HUES6 (cell line): ENCODE results near the gene PLTP.

Source experiments
- H3K27ac ChIP-seq: 2 replicates; pipeline ENCODE4 v1.7.0; 2013; ENCODE audit warnings: low read depth, mild to moderate bottlenecking, low read length, inconsistent platforms
- H3K27me3 ChIP-seq: 2 replicates; pipeline ENCODE4 v1.6.1; 2013; ENCODE audit warnings: low read length; ENCODE audit not compliant: control insufficient read depth, insufficient read depth
- H3K36me3 ChIP-seq: 2 replicates; pipeline ENCODE4 v1.6.1; 2013; ENCODE audit warnings: low read length; ENCODE audit not compliant: control insufficient read depth, insufficient read depth
- H3K4me1 ChIP-seq: 2 replicates; pipeline ENCODE4 v1.6.1; 2013; ENCODE audit warnings: low read length; ENCODE audit not compliant: control insufficient read depth, insufficient read depth
- H3K4me3 ChIP-seq: 2 replicates; pipeline ENCODE4 v1.5.1; 2013; ENCODE audit warnings: low read depth, low read length
- H3K9ac ChIP-seq: one replicate; pipeline ENCODE4 v1.6.1; 2013; ENCODE audit warnings: mild to moderate bottlenecking, low read length
- H3K9me3 ChIP-seq: 2 replicates; pipeline ENCODE4 v1.6.1; 2013; ENCODE audit warnings: low read depth, low read length; ENCODE audit not compliant: control insufficient read depth, insufficient read depth

The PLTP gene

DNA sequence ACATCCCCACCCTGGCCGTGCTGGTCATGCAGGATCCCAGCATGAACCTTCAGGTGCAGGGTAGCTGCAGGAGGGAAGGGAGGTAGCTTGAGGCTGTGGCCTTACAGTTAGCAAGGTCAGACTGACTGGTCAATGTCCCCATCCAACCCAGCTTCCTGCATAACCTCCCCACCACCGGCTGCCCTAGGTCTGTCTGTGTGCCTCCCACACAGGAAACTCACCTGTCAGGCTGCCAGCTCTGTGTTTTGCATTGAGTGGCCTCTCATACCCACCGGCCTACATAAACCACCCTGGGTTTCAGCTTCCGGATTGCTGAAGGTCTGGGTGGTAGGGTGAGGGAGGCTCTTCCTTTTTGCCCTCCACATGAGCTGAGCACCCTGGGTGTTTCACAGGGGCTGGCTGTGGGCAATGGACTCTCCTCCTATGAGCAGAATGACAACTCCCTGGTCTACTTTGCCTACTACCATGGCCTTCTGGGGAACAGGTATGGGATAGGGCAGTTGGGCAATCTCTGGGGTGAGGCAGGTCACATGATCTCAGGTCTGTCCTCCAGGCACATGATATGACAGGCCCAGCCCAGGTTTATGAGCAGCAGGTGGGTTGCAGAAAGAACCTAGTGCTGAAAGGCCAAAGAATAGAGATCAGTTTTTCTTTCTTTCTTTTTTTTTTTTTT lies 19.0 kb downstream of the PLTP start:
- no peak overlapping the region for H3K27ac ChIP-seq
- H3K4me1 ChIP-seq: no peaks in the 10 kb centered on the region
- peaks cover 43% of the 10 kb centered on the region for H3K36me3 ChIP-seq
- H3K4me3 ChIP-seq: no peak overlapping the region
- H3K27me3 ChIP-seq: no peaks in the 10 kb centered on the region
- H3K9ac ChIP-seq: no peak overlapping the region
- H3K9me3 ChIP-seq: no peaks in the 10 kb centered on the region

DNA sequence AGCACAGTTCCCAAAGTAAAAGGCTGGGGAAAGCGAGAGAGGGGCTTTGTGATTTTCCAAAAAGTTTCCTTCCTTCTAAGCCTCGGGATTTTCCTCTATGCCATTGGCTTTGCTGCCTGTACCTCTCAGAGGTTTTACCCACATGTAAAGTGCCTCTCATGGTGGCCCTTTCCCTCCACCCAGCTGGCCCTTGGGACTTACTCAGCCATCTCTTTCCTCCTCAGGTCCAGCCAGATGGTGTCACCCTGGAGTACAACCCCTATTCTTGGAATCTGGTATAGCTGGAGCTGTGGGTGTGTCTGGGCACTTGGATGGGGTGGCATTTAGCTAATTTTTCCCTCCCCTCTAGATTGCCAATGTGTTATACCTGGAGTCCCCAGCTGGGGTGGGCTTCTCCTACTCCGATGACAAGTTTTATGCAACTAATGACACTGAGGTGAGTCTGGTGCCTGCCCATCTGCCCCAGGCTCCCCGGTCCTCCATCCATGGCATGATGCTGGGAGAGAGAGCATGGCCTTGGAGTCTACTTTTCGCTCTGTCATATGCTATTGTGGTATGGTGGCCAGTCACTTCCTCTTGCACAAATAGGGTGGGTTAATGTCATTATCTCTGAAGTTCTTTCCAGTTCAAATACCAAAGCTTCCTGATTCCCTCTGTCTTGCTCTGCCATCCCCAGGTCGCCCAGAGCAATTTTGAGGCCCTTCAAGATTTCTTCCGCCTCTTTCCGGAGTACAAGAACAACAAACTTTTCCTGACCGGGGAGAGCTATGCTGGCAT lies 19.7 kb downstream of the PLTP start:
- no peaks in the 10 kb centered on the region for H3K9me3 ChIP-seq
- peak overlapping the region; percentile 83 for H3K4me3 ChIP-seq
- H3K9ac ChIP-seq: peak overlapping the region; percentile 75
- H3K27ac ChIP-seq: no peak overlapping the region
- H3K27me3 ChIP-seq: no peaks in the 10 kb centered on the region
- H3K36me3 ChIP-seq: peaks cover 41% of the 10 kb centered on the region
- H3K4me1 ChIP-seq: no peaks in the 10 kb centered on the region

DNA sequence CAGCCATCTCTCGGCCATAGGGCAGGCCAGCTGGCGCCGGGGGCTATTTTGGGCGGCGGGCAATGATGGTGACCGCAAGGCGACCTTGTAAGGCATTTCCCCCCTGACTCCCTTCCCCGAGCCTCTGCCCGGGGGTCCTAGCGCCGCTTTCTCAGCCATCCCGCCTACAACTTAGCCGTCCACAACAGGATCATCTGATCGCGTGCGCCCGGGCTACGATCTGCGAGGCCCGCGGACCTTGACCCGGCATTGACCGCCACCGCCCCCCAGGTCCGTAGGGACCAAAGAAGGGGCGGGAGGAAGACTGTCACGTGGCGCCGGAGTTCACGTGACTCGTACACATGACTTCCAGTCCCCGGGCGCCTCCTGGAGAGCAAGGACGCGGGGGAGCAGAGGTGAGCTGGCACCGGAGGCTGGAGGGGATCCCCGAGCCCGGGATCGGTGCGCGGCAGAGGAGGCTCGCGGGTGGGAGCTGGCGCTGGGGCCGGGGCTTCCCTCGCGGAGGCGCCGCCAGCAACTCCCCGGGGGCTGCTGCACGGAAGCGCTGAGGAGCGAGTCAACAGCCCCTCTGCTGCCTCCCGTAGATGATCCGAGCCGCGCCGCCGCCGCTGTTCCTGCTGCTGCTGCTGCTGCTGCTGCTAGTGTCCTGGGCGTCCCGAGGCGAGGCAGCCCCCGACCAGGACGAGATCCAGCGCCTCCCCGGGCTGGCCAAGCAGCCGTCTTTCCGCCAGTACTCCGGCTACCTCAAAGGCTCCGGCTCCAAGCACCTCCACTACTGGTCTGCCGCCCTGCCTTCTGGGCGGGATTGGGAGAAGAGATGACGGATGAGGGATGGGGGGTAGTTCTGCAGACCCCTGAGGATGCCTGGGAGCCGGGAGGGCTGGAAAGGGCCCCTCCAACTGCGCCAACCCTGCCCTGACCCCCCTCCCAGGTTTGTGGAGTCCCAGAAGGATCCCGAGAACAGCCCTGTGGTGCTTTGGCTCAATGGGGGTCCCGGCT lies 20.7 kb downstream of the PLTP start, which contains the start of the genes CTSA and NEURL2:
CTSA (plus strand) TSS at position 351 of the 999 bp plus-strand sequence; CDS start at position 585, 234 bp downstream.
NEURL2 (minus strand) TSS at position 224 of the 999 bp plus-strand sequence; CDS start at position 7, 217 bp downstream.
- Histone ChIP-seq H3K27ac (peak within 1 kb of the TSS; percentile 30; the same call in 1 of the 2 replicates), H3K36me3 (peaks cover 41% of the 10 kb centered on the region), H3K4me3 (peak within 1 kb of the TSS; percentile 83), H3K27me3 (no peaks in the 10 kb centered on the region), H3K4me1 (no peaks in the 10 kb centered on the region), H3K9ac (peak within 1 kb of the TSS; percentile 75), H3K9me3 (no peaks in the 10 kb centered on the region)

DNA sequence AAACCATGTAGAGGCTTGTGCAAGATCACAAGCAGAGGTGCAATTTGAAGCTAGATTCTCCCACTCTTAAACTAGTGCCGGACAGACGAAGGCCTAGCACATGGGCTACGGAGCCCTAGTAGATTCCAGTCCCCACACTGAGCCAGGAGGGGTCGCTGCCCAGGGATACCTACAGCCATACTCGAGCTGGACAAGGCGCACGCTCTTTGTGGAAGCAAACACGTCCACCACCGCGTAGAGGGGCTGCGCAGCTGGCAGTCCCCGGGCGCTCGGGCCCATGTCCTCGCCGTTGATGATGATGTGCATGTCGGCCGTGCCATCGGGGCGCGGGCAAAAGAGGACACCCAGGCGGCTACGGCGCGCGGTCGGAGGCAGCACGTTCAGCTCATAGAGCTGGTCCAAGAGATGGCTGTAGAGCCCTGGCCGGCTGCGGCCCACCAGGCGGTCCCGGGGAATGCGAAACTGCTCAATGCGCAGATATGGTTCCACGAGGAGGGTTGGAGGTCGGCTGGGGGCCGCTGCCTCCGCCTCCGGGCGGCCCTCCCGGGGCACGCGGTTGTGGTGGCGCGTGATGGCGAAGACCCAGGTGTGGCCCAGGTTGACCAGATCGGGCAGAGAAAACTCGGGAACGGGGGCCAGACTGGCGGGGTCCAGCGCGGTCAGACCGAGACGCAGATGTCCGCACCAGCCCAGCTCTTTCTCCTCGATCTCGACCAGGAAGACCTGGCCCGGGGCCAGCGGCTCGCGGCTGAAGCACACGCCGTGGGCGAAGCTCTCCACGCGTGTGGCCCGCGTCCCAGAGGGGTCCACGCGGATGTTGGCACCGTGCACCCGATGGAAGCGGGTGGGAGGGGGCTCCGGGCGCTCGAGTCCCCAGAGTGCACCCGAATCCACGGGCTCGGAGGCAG lies 21.6 kb downstream of the PLTP start:
- Histone ChIP-seq H3K27me3 (no peaks in the 10 kb centered on the region), H3K4me1 (no peaks in the 10 kb centered on the region), H3K27ac (peak overlapping the region; percentile 30; the same call in 1 of the 2 replicates), H3K36me3 (peaks cover 46% of the 10 kb centered on the region), H3K9me3 (no peaks in the 10 kb centered on the region), H3K4me3 (peak overlapping the region; percentile 83), H3K9ac (peak overlapping the region; percentile 75)

DNA sequence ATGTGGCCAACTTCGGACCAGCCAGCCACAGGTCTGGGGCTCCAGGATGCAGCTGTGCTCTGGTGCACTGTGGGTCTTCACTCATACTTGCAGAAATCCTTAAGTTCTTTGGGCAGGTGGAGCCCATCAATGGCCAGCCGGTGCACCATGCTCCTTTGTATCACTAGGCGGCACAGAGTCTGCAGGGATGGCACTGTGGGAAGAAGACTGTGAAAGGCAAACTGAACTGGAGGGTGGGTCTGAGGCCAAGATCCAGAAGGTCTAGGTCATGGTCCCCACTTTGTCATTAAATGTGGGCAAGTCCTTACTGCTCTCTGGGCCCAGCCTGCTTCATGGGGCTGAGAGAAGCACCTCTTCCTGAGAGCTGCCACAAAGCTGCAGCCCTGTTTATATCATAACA lies 23.3 kb downstream of the PLTP start:
- H3K36me3 ChIP-seq: peaks cover 37% of the 10 kb centered on the region
- H3K4me1 ChIP-seq: no peaks in the 10 kb centered on the region
- H3K27ac ChIP-seq: no peak overlapping the region
- no peak overlapping the region for H3K9ac ChIP-seq
- no peaks in the 10 kb centered on the region for H3K27me3 ChIP-seq
- no peaks in the 10 kb centered on the region for H3K9me3 ChIP-seq
- H3K4me3 ChIP-seq: no peak overlapping the region

DNA sequence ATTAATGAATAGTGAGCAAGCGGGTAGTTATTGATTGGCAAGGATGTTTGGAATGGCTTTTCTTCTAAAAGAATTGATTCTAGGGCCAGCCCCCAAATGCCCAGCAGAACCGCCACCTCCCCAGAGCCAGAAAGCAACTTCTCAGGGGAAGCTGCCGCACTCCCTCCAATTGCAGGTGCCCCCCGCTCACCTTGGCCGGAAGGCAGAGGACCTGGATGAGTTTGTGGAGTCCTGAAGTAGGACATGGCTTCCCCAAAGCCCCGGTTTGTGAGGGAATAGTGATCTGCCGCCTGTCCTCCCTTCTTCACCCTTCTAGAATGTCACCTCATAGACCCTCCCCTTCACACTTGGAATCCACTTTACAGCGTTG lies 24.6 kb downstream of the PLTP start, which contains the start of gene SPATA25:
SPATA25 (minus strand) TSS at position 277 of the 370 bp plus-strand sequence; CDS start at position 245, 32 bp downstream.
- no peaks in the 10 kb centered on the region for H3K4me1 ChIP-seq
- no peaks in the 10 kb centered on the region for H3K9me3 ChIP-seq
- H3K9ac ChIP-seq: no peak within 1 kb of the TSS
- H3K27me3 ChIP-seq: no peaks in the 10 kb centered on the region
- H3K27ac ChIP-seq: no peak within 1 kb of the TSS
- H3K36me3 ChIP-seq: peaks cover 43% of the 10 kb centered on the region
- H3K4me3 ChIP-seq: no peak within 1 kb of the TSS

DNA sequence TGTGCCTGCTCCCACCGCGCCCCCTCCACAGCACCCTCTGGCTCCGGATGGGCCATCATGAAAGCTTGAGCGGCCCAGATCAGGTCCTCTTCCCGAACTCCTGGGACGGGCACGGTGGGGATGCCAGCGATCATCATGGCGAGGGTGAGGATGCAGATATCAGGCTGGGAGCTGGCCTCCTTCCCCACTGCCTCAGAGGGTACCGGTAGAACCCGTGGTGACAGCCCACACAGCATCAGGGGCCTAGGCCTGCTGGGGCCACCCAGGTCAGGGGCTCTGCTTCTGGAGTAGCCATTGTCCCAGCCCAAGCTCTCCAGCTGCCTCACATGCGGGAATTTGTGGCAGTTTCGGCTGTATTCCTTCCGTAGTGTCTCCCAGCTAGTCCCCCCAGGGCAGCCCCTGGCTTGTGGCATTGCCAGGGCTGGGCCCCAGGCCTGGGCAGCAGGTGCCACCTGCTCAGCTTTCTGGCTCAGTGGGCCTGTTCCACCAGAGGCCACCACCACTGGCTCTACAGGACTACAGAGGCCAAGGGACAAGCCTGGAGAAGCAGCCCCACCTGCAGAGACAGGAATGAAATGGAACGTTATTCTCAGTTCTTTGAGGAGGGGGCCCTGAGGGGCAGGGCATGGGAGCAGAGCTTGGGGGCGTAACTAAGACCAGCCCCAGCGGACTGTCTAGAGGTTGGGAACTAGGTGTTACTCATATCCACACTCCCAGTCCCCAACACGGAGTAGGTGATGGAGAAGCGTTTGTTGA lies 25.2 kb downstream of the PLTP start:
- H3K9me3 ChIP-seq: no peaks in the 10 kb centered on the region
- no peak overlapping the region for H3K27ac ChIP-seq
- H3K9ac ChIP-seq: no peak overlapping the region
- H3K4me3 ChIP-seq: no peak overlapping the region
- no peaks in the 10 kb centered on the region for H3K4me1 ChIP-seq
- H3K27me3 ChIP-seq: no peaks in the 10 kb centered on the region
- H3K36me3 ChIP-seq: peaks cover 45% of the 10 kb centered on the region

DNA sequence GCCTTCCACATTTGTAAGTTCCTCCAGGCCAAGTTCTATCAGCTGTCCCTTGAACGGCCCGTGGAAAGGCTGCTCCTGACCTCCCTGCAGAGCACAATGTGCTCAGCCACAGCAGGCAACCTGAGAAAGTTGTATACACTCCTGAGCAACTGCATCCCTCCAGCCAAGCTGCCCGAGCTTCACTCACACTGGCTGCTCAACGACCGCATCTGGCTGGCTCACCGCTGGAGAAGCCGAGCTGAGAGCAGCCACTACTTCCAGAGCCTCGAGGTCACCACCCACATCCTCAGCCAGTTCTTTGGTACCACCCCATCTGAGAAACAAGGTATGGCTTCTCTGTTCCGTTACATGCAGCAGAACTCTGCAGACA lies 28.9 kb downstream of the PLTP start:
- H3K9ac ChIP-seq: no peak overlapping the region
- H3K36me3 ChIP-seq: peaks cover 43% of the 10 kb centered on the region
- H3K27me3 ChIP-seq: no peaks in the 10 kb centered on the region
- H3K4me3 ChIP-seq: no peak overlapping the region
- H3K4me1 ChIP-seq: no peaks in the 10 kb centered on the region
- no peak overlapping the region for H3K27ac ChIP-seq
- no peaks in the 10 kb centered on the region for H3K9me3 ChIP-seq

DNA sequence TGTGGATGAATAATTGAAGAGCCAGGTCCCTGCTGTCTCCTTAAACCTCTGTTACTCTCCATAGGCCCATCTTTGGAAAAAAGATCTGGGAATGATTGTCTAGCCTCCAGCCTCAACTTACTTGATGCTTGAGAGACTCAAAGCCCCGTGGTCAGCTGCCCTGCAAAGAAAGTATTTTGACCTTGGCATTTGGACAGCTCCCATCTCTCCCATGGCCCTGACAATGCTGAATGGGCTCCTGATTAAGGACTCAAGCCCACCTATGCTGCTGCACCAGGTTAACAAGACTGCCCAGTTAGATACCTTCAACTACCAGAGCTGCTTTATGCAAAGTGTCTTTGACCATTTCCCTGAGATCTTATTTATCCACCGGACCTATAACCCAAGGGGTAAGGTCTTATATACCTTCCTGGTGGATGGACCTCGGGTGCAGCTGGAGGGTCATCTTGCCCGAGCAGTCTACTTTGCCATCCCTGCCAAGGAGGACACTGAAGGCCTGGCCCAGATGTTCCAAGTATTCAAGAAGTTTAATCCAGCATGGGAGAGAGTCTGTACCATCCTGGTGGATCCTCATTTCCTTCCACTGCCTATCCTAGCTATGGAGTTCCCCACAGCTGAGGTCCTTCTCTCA lies 29.4 kb downstream of the PLTP start:
- Histone ChIP-seq H3K4me3 (no peak overlapping the region), H3K4me1 (no peaks in the 10 kb centered on the region), H3K27ac (no peak overlapping the region), H3K9me3 (no peaks in the 10 kb centered on the region), H3K9ac (no peak overlapping the region), H3K27me3 (no peaks in the 10 kb centered on the region), H3K36me3 (peaks cover 47% of the 10 kb centered on the region)
